GM21360 (cell line): Measurements from ENCODE around the gene CRACR2A.

Experiments used
- ATAC-seq: cut with Tn5 transposase; IDR thresholded peaks from one replicate; pipeline ENCODE4 v1.9.1; 2021; ENCODE audit warnings: mild to moderate bottlenecking, moderate library complexity; ENCODE audit not compliant: unreplicated experiment

The CRACR2A gene

DNA sequence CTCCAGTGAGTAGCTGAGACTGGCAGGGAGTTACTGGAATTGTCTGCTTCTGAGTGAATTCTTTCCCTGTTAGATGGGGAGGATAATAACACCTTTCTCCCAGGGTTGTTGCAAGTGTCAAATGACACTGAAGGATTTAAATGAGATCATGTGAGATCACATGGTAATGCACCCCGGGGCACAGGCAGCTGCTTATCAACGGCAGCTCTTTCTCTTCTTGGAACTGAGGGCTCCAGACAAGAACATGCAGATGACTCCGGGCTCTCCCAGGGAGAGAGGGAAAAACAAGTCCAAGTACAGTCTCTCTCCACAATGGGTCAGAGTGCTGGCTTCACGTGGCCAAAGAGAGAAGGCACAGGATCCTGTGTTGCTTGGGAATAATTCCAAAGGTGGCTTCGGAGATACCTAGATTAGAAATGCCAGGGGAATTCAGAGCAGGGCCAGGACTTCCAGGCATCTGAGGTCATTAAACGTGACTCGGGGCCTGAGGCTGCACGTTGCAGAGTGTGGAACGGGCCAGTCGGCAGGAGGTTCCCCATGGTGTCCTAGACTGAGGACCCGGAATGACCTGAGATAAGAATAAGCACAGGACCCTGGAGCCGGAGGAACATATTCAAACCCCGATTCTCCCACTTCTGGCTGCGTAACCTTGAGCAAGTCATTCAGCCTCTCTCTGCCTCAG, 152.7 kb downstream of the CRACR2A start:
- ATAC-seq: no peak

DNA sequence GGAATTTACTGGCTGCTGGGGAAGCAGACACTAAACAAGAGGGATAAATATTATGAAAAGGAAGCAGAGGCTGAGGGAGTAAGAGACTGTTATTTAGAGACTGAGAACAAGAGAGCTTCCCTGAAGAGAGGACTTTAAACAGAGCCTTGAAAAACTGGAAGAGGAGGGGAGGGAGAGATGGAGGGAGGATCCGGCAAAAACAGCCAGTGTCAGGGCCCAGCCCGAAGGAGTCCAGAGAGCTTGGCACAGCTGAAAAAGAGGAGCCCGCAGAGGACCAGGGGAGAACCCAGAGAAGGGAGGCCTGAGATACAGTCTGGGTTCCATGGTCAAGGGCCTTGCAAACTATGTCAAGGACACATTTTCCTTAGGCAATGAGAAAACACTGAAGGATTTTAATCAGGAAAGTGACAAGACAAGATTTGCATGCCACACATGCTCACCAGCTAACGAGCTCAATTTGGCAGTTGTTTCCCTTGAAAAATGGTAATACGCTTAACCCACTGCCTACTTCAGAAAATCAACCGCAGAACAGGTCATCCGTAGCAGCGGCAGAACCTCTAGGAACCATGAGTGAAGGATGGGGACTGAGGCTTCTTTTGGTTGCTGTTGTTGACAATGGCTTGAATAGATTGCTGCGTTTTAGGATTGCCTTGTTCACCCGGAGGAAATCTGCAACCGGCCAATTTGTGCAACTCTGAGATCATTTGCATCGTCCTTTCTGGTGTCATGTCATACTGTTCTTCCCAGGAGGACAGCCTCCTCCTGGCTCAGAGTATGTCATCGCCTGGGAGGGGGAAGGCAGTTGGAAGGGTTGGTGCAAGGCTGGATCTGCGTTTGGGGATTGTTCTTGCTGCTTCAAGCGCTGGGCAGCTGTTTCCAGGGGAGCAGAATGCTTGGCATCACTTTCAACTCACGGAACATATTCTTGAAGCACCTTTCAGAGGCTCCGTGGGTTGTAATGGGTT, 153.7 kb downstream of the CRACR2A start:
- ATAC-seq: no peak

DNA sequence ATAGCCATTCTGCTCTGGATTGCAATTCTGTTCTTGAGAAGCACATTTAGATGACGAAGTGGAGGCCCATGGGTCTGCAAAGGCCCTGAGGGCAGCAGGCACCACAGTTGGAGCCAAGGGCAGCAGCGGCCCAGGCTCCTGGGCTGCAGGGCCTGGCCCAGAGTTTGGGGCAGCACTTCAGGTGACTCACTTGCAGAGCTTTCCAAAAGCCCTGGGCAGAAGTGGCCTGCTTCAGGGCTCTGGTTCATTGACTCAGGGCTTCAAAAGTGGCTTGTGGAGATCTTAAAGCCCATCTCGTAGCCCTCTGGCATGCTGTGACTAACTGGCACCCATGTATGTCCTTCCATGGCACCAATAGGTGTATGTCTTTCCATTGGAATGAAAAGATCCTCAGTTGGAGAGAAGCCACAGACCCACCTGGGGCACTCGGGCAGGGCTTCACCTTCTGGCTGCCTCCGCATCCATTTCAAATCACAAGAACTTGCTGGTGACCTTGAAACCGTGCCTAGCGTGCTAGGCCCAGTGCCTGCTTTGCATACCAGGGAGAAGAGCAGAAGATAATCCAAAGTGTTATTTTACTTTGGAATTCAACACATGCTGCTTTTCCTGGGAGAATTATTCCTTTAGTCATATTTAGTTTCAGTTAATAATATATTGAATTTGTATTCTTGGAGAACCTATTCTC, 155.2 kb downstream of the CRACR2A start:
- no peak for ATAC-seq

DNA sequence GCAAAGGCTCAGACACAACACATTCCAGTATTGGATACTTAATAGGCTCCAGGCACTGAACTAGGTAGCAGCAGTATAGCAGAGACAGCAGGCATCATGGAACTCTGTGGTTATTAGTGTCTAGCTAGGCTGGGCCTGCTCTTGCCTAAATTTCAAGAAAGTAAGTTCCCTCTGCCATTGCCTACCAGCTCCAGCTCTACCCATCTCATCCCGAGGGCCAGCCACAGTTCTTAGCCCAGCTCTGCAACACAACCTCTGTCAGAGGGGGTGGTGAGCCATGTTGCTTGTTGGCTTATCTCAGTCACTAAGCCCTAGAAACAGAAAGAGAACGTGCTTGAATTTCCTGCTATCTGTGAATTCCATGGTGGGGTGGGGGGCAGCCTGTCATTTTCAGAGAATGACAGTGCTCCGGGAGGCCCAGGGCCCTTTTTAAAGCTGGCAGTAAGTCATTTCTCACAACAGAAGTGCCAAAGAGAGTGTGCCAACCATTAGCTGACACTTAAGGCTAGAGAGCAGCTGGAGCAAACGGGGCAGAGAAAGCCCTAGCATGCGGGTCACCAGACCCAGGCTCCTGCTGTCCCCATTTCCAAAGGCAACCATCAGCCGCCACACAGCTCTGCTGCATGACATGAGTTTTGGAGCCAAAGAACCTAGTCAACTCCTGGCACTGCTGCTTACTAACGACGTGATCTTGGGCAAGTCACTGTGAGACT, 156.1 kb downstream of the CRACR2A start:
- no peak for ATAC-seq

DNA sequence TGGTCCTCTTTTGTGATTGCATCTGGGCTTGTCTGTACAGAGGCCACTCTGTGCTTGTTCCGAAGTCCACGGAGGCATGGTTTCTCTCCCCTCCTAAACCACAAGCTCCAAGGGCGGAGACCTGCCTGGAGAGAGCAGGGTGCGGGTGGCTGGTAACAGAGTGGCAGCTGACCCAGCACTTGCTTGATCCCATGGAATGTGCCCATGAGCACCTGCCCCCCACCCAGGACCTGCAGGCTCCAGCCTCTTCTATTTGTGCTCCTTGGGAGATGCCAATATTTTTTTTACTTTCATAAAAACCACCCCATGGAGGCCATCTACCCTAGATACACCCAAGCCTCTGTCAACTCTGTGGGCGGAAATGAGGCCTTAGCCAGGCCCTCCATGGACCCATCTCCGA, 157.2 kb downstream of the CRACR2A start:
- no peak for ATAC-seq

DNA sequence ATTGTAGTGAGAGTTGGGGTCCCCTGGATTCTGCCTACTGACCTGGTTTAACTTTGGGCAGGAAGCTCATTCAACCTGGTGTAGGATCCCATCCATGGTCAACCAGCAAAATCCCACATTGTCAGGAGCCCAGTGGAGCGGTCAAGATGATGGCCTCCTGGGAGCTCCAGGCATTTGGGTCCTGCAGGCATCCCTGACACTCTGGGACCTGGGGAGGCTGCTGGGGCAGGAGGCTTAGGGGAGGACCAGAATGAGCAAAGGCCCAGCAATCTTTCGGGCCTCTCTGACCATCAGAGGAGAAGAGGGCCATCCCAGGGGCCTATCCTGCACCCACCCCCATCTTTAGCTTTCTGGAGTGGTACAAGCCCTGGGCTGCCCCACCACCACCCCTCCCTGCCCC, 157.9 kb downstream of the CRACR2A start:
- ATAC-seq: no peak

DNA sequence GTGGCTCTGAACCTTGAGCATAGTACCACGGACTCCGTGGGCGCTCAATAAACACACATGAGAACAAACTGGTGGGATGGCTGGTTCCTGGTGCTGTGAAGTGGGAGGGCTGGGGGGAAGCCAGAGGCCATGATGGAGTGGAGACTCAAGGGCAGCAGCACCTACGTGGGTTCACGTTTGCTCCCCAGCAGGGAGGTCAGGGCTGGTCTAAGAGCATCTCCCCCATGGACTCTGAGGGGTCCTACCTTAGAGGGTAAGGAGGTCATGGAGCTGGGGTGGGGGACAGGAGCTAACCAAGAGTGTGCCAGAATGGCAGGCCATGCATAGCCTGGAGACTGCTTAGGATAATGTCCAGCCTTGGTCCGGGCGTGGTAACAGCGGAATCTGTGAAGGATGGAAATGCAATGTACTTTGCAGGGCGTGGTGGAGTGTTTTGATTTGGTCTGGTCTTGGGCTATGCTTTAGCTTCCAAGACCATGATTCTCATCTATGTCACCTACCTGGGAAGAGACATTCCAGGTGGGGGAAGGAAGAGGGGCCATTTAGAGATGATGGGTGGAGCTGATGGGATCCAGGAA, 158.9 kb downstream of the CRACR2A start:
- no peak for ATAC-seq

DNA sequence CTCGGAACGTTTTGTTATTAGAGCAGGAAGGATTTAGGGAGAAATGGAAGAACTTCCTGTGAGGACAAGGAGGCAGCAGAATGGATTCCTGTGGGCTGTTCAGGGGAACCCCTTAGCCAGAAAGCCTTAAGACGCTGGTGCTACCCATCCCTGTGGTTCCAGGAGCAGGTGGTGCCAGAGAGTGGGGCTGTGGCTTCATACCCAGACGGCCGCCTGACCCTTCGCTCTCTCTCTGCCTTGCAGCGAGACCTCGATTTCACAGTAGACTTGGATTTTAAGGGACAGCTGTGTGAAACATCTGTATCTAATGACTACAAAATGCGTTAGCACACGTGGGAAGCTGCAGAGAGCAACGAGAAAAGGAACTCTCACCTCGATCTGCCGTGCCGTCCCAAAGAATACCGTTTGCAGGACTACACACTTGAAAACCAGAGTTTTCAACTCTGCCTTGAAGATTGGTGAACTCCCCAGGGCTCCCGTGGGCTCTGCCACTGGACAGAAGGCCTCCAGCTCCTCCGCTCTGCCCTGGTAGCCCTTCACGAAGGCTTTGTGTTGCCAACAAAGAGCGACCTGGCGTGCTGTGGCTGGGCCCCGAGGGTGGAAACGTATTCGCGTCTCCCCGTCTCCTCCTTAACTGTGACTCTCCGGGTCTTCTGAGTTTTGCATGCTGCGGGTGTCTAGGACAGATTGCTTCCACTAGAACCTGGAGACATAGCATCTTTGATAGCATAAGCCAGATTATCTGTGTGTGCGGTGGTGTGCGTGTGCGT, 159.9 kb downstream of the CRACR2A start:
- ATAC-seq: no peak

DNA sequence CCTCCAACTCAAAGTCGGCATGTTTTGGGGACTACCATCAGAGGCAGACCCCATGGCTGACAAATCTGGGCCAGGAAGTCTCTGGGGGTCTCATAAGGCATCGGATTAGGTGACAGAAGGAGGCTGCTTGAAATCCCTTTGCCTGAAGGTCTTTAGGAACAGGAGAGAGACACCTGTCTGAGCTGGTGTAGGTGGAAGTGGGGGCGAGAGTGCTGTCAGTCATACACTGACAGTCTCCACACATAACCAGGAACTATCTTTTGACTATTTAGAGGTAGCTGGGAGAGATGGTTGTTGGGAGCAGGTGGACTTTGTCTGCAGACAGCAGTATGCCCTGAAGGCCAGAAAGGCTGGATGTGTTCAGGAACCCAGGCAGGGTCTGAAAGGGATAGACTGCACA, 163.2 kb downstream of the CRACR2A start:
- no peak for ATAC-seq

DNA sequence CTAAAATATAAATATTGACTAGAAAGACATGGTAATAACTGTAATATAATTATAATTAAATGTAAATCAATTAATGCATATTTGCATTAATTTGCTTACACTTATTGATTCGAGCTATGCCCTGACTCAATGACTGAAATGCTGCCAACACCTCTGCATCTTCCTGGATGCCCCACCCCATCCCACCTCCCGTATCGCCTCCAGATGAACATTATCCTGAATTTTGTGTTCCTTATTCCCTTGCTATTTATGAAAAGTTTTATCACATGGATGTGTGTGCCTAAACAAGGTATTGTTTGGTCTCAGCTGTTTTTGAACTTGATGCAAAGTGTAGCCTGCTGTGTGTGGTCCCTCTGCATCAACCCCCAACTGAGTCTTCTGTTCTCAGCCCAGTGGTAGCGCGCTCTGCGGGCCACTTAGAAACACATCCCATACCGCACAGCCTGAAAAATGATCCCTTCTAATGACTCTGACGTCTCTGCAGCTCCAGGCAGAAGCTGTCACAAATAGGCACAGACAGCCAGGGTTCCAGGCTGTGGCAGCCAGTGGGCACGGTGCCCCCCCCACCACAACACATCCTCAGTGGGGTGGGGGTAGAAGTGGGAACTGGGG, 165.4 kb downstream of the CRACR2A start:
- ATAC-seq: no peak

DNA sequence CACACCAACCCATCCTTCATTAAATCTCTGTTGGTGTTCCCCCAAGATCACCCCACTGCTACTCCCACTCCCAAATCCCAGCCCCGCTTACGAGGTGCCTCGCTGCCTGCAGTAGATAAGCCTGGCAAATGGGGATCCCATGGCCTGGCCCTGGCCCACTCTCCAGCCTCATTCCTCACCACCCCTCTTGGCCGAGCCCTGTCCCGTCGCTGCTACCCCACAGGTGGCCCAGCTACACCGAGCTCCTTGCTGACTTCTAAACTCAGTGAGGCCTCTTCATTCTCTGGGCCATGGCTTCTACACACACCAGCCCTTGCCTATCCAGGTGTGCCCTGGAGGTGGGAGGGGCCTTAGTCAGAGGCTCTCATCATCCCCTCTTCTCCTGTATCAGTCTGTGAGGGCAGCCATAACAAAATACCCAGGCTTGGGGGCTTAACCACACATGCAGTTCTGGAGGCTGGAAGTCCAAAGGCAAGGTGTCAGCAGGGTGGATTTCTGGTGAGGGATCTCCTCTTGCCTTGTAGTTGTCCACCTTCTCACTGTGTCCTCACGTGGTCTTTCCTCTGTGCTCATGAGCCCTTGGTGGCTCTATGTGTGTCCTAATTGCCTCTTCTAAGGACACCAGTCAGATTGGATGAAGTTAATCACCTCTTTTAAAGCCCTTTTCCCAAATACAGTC, 169.1 kb downstream of the CRACR2A start:
- ATAC-seq: no peak

DNA sequence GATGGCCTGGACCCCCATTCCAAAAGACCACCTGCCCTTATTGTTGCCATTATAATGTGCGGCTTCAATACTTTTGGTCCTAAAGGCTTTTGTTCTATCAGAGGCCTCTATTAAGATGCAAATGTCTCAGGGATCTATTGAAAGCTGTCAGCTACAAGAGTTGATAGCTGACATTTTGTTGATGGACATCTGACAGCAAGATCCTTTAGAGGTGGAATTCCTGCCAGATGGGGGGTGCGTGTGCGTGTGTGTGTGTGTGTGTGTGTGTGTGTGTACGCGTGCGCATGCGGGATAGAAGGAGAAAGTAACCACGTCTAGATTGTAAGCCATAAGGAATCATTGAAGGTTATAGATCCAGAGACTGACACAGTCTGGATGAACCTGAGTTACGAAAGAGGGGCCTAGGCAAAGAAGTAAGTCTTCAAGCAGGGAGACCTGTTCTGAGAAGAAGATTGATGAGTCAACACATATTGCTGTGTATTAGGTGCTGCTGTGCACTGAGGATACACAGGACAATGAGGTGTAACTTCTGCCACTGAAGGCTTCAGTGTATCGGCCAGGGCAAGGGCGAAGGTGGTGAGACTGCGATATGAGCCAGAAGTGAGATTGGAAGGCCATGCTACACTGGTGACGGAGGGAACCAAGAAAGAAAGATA, 172.7 kb downstream of the CRACR2A start:
- no peak for ATAC-seq

DNA sequence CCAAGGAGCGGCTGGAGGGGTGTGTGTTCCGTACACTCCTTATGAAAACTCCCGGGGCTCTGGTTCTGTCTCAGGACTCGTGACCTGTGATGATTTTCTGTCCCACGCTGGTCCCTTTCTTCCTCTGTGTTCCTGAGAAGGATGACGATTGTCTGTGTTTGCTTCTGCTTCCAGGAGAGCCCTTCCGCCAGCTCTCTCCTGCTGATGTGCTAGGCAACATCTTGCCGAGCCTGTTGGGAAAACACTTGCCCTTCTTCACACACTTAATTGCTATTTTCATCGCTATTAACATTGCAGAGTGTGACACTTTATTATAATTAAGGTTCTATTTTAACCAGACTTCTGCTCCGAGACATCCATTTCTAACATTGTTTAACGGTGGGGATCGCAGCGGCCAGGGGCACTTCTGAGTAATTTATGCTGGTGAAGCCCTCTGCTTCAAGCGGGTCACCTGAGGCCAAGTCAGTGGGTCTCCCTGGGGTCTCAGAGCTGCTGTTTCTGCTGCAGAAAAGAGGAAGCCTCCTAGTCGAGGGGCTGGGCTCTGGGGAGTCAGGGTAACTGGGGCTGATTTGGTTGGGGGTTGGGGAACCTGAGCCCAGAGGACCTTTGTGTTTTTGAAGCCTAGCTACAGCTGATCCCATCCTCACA, 173.3 kb downstream of the CRACR2A start:
- ATAC-seq: no peak

DNA sequence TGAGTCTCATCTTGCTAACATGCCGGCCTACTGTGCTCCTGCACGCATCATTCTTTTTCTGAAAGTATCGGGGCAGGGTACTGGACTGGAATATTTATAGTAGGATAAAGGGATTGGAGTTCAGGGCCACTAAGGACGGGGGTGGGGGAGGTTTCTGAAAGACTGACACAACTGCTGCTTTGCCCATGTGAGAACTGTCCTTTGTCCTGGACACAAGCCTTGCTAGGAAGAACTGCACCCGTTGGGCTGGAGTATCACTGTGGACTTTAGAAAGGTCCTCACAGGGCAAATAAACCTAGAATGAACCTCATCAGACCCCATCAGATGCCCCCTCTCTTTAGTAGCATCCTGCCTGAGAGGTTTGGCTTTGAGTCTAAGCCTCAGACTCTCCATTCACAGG, 174.4 kb downstream of the CRACR2A start:
- ATAC-seq: no peak

DNA sequence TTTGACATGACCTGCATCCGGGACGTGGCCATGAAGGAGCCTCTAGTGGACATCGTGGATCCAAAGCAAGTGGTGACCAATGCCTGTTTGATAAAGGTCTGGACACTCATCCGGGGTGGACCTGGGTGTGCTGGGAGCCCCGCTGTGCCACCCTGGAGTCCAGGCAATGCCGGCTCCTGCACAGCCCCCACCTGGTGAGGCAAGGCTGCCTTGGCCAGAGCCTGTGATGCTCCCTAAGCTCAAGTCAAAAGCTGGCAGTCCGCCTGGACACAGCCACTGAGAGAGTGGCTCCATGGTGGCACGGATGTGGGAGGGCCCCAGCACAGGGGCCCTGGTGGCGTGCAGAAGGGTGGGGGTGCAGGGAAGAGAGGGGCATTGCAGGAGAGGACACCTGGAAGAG, 176.0 kb downstream of the CRACR2A start:
- no peak for ATAC-seq

DNA sequence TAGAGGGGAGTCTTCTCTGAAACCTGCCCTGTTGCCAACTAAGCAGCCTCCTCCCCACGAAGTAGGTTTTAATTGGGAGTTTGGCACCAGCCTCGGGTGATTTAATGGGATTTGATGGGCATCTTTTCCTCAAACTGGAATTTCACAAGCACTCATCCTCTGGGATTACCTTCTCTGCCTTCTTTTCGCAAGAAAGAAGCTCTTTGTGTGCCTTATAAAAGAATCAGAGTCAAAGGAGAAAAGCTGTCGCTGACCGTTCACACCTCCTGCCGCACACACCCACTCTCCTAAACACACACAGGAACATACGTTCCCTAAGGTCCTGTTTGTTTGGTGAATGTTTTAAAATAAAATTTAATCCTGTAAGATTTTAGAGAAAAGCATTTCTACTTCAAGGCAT, 177.9 kb downstream of the CRACR2A start:
- ATAC-seq: no peak

DNA sequence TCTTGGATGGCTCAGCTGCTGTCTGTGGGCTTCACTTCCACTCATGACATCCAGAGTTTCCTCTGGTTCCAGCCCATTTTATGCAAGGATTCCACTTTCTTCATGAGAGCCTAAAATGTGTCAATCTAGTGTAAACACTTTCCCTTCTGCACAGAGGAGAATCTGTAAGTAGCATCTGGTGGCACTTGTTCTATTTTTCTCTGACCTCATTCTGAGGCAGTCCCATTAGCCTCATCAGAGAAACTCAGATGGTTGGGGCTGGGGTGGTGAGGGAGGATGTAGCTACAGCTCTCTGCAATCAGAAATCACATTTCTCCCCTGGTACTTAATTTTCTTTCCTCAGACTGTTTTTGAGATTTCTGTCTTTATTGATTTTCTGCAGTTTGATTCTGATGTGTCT, 180.3 kb downstream of the CRACR2A start:
- ATAC-seq: no peak

DNA sequence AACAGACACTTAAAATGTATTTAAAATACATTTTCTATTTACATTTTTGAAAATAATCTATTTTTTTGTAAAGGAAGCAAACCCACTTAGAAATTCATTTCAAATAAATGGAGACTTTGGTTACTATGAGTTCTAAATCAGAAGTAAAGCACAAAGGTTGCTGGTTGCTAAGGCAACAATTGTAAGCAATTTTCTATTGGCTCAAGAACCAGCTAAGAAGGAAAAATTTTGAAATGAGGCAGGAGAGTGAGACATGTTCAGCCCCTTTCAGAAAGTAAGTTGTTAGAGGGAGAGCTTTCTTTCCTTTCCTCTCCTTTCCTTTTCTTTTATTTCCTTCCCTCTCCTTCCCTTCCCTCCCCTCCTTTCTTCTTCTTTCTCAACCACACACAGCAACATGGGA, 181.2 kb downstream of the CRACR2A start:
- no peak for ATAC-seq
